Effector CD4-positive, alpha-beta T cell (primary cell): ENCODE results near the gene STK32B.

Experiments used
- DNase-seq: peaks from one replicate; pipeline ENCODE4 v3.0.0-alpha.2; 2020

Gene STK32B

GRCh38 chr4:5370286-5370685, 319.0 kb downstream of the STK32B start:
- no peak for DNase-seq

- no peak for DNase-seq
These were observed 320.3 kb downstream of the STK32B start for GRCh38 chr4:5371415-5372190.

GRCh38 chr4:5372198-5372597, 320.9 kb downstream of the STK32B start:
- no peak for DNase-seq

GRCh38 chr4:5373327-5373726, 322.0 kb downstream of the STK32B start:
- no peak for DNase-seq

GRCh38 chr4:5374592-5374991, 323.3 kb downstream of the STK32B start:
- no peak for DNase-seq

GRCh38 chr4:5374994-5375393, 323.7 kb downstream of the STK32B start:
- DNase-seq, result no peak

- no peak for DNase-seq
These were observed 324.7 kb downstream of the STK32B start for GRCh38 chr4:5376015-5376414.

GRCh38 chr4:5378002-5378401, 326.7 kb downstream of the STK32B start:
- DNase-seq, result no peak

GRCh38 chr4:5379895-5380294, 328.6 kb downstream of the STK32B start:
- DNase-seq, result no peak

- no peak for DNase-seq
These were observed 330.7 kb downstream of the STK32B start for GRCh38 chr4:5381961-5382441.

GRCh38 chr4:5383191-5383980, 332.1 kb downstream of the STK32B start:
- no peak for DNase-seq

GRCh38 chr4:5385741-5386311, 334.5 kb downstream of the STK32B start:
- no peak for DNase-seq

GRCh38 chr4:5386921-5387320, 335.6 kb downstream of the STK32B start:
- DNase-seq, result no peak

GRCh38 chr4:5387457-5387856, 336.2 kb downstream of the STK32B start:
- no peak for DNase-seq

GRCh38 chr4:5389756-5390310, 338.6 kb downstream of the STK32B start:
- no peak for DNase-seq

- no peak for DNase-seq
These were observed 340.2 kb downstream of the STK32B start for GRCh38 chr4:5391492-5391891.

GRCh38 chr4:5393911-5394513, 342.7 kb downstream of the STK32B start:
- no peak for DNase-seq

GRCh38 chr4:5395781-5396180, 344.5 kb downstream of the STK32B start:
- no peak for DNase-seq

- no peak for DNase-seq
These were observed 346.8 kb downstream of the STK32B start for GRCh38 chr4:5398056-5398455.

- no peak for DNase-seq
These were observed 347.8 kb downstream of the STK32B start for GRCh38 chr4:5399124-5399523.

GRCh38 chr4:5399790-5400421, 348.6 kb downstream of the STK32B start:
- DNase-seq, result no peak

GRCh38 chr4:5403746-5404497, 352.6 kb downstream of the STK32B start:
- no peak for DNase-seq
